ENCODE data around the gene FAM9B.
"Not testable (repeated sequence)": the region's sequence is repeated elsewhere in the genome, so short reads cannot be mapped to it uniquely, and the experiment has no call there.

GRCh38 chrX:9018332-9018731 lies 15.6 kb downstream of the FAM9B start:
- not testable (repeated sequence) for TF ChIP-seq CTCF, POLR2A, POLR2AphosphoS5, EP300 (IDR thresholded peaks at IDR 0.05)

All from suprapubic skin (tissue), 4 donors.